ENCODE measurements around the gene PPP1R7. TPM values are rescaled to one million over a fixed set of nuclear protein-coding genes. Genes with fewer than 3 reads are reported as not detected.

Gene PPP1R7
- total RNA-seq, 1 experiment from 2014 or later: 69.6 TPM

- no peak for DNase-seq (ENCODE audit: low spot score)
Observed at GRCh38 chr2:241209271-241209670, 59.0 kb downstream of the PPP1R7 start.

GRCh38 chr2:241211276-241211675, 61.0 kb downstream of the PPP1R7 start:
- DNase-seq (ENCODE audit: low spot score): no peak

GRCh38 chr2:241213041-241213440, 62.8 kb downstream of the PPP1R7 start:
- no peak for DNase-seq (ENCODE audit: low spot score)

DNA sequence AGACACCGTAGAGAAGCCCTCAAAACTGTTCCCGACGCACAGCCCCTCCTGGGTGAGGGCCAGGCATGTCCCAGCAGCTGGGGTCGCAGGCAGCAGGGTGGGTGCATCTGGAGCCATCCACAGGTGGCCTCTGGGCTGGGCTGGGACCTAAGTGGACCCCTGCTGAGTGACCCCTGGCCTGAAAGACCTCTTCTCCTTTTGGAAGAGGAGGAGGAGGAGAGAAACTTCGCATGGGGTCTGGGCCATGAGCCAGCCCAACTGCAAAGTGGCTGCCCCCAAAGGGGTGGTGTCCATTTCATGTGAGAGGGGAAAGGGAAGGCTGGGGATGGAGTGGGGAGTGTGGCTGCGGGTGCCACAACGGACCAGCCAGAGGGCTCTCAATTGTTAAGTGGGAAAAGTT, 63.3 kb downstream of the PPP1R7 start:
- DNase-seq (ENCODE audit: low spot score): no peak

GRCh38 chr2:241214209-241214608, 63.9 kb downstream of the PPP1R7 start:
- no peak for DNase-seq (ENCODE audit: low spot score)

GRCh38 chr2:241214766-241215165, 64.5 kb downstream of the PPP1R7 start:
- DNase-seq (ENCODE audit: low spot score): no peak

- peak; percentile 36 for DNase-seq (ENCODE audit: low spot score)
Observed at GRCh38 chr2:241215421-241215820, 65.2 kb downstream of the PPP1R7 start.

DNA sequence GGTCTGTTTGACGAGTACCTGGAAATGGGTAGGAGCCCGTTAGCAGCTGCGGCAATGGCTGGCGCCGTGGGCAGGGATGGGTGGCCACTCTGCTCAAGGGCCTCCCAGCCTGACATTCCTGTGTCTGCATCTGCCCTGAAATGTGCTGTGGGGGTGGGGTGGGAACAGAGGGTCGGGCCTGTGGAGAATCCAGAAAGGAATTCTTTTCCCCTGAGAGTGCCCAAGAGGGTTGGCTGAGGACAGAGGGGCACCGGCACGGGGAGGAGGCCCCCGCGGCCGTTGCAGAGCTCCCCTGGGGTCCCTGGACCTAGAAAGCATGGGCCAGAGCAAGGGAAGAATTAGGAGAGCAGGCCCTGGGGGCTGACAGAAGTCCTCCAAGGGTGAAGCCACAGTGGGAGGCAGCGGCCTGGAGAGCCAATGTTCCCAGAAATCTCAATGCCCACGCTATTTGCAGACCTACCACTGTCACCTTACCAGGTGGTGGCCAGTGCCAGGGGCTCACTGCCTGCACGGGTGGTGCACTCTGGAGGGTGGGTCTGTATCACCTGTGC, 66.0 kb downstream of the PPP1R7 start:
- no peak for DNase-seq (ENCODE audit: low spot score)

DNA sequence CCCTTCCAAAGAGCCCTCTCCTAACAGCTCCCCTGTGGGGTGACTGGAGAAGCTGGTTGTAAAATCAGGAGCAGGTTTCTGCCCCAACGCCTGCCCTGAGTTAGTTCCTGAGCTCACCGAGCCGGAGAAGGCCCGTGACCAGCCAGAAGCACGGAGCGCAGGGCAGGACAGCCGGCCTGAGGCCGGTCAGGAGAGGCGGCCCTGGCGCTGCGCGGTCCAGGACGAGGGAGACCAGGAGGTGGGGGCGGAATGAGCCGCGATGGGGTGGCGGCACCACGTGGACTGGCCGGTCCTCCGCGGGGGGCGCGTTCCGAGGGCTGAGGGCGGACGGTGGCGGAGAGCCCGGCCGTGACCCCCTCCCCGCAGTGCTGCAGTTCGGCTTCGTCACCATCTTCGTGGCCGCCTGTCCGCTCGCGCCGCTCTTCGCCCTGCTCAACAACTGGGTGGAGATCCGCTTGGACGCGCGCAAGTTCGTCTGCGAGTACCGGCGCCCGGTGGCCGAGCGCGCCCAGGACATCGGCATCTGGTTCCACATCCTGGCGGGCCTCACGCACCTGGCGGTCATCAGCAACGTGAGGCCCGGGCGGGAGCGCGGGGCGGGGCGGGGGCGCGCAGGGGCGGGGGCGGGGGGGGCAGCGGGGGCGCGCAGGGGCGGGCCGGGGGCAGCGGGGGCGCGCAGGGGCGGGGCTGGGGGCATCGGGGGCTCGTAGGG, 67.2 kb downstream of the PPP1R7 start:
- peak; percentile 76 for DNase-seq (ENCODE audit: low spot score)

GRCh38 chr2:241218131-241219029, 68.1 kb downstream of the PPP1R7 start:
- no peak for DNase-seq (ENCODE audit: low spot score)

DNA sequence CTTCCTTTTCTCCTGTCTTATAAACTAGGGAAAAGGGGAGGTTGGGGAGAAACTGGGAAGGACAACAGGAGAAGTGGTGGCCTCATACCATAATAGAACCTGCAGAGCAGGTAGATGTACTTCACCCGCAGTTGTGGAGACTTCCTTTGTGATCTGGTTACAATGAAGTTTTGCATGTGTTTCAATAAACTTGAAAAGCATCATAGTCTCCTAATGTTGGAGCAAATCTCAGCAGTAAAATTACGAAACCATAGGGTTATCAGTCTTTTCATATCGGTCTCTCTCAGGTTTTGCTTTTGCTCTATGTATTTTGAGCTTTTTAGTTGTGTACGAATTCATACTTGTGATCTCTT, 68.7 kb downstream of the PPP1R7 start:
- peak; percentile 50 for DNase-seq (ENCODE audit: low spot score)

DNA sequence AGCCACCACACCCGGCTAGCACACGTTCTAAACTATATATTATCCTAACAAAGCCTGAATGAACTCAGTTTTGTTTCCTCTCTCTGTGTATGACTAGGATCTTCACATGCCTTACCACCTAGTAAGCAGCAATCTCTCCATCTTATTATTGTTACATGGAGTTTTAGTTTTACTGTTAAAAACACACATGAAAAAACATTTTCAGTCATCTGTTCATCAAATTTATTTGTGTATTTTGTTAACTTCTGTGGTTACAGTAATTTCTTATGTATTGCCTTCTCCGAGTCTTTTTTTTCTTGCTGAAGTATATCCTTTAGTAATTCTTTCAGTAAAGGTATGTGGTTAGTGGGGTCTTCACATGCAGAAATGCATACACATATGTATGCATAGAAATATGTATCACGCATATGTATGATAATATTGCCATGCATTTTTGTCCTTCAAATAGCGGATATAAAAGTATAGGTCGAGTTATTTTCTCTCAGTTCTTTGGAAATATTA, 69.6 kb downstream of the PPP1R7 start:
- no peak for DNase-seq (ENCODE audit: low spot score)

GRCh38 chr2:241223211-241224017, 73.1 kb downstream of the PPP1R7 start:
- DNase-seq (ENCODE audit: low spot score): no peak

DNA sequence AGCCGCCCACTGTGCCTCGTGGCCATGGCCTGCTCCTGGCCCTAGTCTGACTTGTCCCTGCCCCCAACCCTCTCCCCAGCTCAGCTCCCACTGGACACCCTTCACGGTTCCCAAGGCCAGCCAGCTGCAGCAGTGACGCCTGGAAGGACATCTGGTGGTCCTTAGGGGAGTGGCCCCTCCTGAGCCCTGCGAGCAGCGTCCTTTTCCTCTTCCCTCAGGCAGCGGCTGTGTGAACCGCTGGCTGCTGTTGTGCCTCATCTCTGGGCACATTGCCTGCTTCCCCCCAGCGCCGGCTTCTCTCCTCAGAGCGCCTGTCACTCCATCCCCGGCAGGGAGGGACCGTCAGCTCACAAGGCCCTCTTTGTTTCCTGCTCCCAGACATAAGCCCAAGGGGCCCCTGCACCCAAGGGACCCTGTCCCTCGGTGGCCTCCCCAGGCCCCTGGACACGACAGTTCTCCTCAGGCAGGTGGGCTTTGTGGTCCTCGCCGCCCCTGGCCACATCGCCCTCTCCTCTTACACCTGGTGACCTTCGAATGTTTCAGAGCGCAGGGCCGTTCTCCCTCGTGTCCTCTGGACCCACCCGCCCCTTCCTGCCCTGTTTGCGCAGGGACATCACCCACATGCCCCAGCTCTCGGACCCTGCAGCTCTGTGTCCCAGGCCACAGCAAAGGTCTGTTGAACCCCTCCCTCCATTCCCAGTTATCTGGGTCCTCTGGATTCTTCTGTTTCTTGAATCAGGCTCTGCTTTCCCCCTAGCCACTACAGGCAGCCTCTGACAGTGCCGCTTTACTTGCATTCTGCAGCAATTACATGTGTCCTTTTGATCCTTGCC, 74.0 kb downstream of the PPP1R7 start:
- DNase-seq (ENCODE audit: low spot score): no peak

DNA sequence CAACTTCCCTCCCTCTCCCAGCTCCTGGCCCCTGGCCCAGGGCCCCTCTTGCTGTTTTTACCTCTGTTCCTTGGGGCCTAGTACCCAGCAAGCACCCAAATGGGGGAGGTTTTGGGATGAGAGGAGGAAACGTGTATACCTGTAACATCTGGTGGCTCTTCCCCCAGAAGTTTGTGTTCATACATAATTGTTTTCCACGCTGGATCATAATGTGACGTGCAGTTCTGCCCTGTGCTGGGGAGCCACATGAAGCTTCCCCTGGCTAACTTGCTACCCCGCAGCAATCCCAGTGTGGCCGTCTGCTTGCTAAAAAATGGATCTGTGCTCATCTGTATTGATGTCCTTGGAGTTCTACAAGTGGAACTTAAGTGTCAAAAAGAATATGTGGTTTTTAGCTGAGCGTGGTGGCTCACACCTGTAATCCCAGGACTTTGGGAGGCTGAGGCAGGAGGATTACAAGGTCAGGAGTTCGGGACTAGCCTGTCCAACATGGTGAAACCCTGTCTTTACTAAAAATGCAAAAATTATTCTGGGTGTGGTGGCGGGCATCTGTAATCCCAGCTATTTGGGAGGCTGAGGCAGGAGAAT, 74.7 kb downstream of the PPP1R7 start:
- DNase-seq (ENCODE audit: low spot score): no peak

DNA sequence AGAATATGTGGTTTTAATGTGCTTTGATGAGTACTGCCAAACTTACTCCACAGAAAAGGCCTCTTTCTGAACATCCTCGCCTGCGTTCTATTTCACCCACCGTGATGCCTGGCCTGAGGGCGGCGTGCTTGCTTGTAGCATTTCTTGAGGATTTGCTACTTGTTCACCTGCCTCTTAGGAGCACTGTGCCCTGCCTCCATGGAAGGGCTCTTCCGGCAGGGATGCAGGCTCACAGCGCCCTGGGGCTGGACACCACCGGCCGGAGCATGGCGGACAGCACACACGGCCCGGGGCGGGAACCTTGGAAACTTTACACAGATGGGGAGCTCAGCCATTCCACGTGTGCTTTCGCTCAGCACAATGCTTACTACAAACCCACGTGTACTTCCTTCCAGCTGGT, 75.3 kb downstream of the PPP1R7 start:
- DNase-seq (ENCODE audit: low spot score): no peak

DNA sequence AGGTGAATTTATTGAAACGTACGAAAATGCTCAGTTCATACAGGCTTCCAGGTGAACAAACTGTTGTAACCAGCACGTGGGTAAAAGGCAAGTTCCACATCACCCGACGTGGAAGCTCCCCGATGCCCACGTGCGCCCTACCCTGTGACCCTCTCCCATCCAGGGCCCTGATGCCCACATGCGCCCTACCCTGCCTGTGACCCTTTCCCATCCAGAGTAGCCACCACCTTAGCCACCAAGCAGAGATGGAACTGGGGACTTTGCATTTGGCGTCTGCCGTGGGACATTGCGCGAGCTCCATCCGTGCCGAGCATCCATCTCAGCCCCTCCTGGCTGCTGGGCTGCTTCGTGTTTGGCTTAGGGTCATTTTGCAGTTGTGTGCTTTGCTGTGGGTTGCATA, 75.7 kb downstream of the PPP1R7 start:
- no peak for DNase-seq (ENCODE audit: low spot score)

DNA sequence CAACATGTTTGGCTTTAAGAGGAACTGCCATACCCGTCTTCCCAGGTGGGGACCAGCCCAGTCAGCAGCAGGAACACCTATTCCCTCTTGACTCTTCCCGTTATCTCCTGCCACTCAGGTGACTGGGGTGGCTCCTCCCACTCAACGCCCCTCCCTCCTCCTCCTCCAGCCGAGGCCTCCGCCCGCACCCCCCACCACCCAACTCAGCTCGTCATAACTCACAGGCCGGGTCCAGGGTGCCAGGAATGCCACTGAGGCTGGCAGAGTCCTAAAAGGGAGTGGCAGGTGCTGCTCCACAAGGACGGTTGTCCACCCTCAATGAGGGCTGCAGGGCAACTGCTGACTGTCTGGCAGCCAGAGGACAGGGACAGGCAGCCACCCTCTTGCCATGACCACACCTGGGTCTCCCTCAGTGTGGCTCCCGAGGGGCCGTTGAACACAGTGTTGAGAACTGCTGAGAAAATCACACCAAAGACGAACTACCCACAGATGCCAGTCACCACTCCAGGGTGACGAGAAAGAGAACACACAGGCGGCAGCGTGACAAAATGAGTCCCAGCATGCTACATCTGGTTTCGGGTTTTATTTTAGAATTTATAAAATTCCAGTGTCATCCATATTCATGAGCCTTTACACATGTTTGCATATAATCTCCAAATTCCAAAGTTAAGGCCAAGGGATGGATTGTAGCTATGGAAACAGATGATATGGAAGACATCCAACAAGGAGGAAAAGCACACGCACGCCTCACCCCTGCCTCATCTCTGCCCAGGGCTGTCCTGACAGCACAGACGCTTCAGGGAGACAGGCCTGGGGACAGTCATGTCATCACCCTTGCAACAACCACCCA, 76.7 kb downstream of the PPP1R7 start:
- DNase-seq (ENCODE audit: low spot score): no peak

DNA sequence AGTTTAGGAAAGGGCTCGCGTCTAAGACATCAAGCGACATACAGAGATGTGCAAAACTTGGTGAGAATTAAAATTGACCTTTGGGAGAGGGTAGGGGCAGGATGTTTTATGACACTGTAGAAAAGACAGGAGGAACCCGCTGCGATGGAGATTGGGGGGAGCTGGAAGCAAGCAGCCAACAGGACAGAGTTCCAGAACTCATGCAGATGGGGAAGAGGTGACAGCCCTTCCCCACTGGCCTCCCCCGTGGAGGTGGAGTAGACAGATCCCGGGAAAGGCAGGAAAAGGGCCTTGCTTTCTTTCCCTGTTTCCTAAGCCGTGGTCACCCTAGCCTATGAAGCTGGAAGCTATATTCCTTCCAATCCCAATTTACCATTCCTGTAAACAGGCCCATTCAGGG, 77.3 kb downstream of the PPP1R7 start:
- DNase-seq (ENCODE audit: low spot score): no peak
